Chondrocyte (in vitro differentiated cells): ENCODE measurements around the gene ITGA7. TPM values are rescaled to one million over a fixed set of nuclear protein-coding genes. Genes with fewer than 3 reads are reported as not detected.

Experiments
- DNase-seq: peaks from one replicate; pipeline ENCODE4 v3.0.0; 2021; ENCODE audit warnings: mixed read lengths, low spot score
- H3K27ac Mint-ChIP-seq: one replicate; pipeline ENCODE4 v1.8.0; 2021; ENCODE audit warnings: mild to moderate bottlenecking, moderate library complexity, mixed read lengths; ENCODE audit not compliant: unreplicated experiment
- H3K27me3 Mint-ChIP-seq: 2 replicates; pipeline ENCODE4 v1.8.0; 2021; ENCODE audit warnings: low read depth, mixed read lengths
- H3K36me3 Mint-ChIP-seq: 2 replicates; pipeline ENCODE4 v1.8.0; 2021; ENCODE audit warnings: low read depth, mixed read lengths
- H3K4me1 Mint-ChIP-seq: 2 replicates; pipeline ENCODE4 v1.8.0; 2021; ENCODE audit warnings: low read depth, mild to moderate bottlenecking, mixed read lengths
- H3K4me3 Mint-ChIP-seq: one replicate; pipeline ENCODE4 v1.8.0; 2021; ENCODE audit warnings: mild to moderate bottlenecking, moderate library complexity, mixed read lengths; ENCODE audit not compliant: unreplicated experiment
- H3K9me3 Mint-ChIP-seq: 2 replicates; pipeline ENCODE4 v1.8.0; 2021; ENCODE audit warnings: low read depth, mixed read lengths
- total RNA-seq: library from RNA; stranded (reverse); gene quantifications from 3 replicates; pipeline ENCODE4 v1.2.1, GENCODE V29; 2021
- TF ChIP-seq, protein P1 (sequence below): fragments of 200-600 bp; sonication (generic); IDR thresholded peaks from 2 replicates; pipeline ENCODE4 v1.5.0; 2021; ENCODE audit warnings: antibody characterized with exemption, mild to moderate bottlenecking, moderate library complexity

The ITGA7 gene
- total RNA-seq, 1 donor from 2014 or later: 31.6 TPM

DNA sequence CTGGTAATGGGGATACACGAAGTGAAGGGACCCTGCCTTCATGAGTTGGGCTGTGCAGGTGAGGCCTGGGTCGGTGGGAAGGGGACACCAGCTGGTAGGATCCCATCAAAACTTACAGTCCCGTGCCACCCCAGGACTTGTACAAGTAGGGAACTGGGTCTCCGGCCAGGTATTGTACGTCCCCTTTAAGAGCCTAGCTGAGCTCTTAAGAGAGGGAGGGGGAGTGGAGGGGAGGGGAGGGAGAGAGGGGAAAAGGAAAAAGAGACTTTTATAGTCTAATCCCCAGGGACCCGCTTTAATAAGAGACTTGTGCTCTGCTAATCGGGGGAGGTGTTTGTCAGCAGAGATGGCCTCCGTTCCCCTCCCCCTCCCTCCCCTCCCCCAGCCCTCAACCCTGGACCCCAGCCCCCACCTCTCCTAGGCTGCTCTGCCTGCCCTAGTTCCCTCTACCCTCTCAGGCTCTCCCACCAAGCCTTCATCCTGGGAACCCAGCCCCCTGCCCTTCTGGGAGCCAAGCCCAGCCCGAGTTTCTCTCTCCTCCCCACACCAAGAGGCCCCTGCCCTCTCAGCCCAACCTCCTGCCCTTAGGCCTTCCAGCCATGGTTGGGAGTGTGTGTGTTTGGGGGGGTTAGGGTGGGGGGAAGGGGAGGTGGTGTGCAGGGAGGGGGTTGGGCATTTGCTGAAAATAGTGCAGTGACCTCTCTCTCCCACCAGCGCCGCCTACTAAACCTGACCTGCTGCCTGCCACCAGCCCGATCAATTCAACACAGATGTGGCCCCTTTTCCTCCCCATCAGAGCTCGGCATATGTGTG is 37.9 kb upstream of the ITGA7 start:
- Mint-ChIP-seq H3K4me3 (peak overlapping the region; percentile 89), H3K27ac (peak overlapping the region; percentile 71), H3K4me1 (peaks cover 35% of the 10 kb centered on the region), H3K27me3 (no peaks in the 10 kb centered on the region), H3K9me3 (no peaks in the 10 kb centered on the region), H3K36me3 (peaks cover 7% of the 10 kb centered on the region)
- TF ChIP-seq, protein P1, sequence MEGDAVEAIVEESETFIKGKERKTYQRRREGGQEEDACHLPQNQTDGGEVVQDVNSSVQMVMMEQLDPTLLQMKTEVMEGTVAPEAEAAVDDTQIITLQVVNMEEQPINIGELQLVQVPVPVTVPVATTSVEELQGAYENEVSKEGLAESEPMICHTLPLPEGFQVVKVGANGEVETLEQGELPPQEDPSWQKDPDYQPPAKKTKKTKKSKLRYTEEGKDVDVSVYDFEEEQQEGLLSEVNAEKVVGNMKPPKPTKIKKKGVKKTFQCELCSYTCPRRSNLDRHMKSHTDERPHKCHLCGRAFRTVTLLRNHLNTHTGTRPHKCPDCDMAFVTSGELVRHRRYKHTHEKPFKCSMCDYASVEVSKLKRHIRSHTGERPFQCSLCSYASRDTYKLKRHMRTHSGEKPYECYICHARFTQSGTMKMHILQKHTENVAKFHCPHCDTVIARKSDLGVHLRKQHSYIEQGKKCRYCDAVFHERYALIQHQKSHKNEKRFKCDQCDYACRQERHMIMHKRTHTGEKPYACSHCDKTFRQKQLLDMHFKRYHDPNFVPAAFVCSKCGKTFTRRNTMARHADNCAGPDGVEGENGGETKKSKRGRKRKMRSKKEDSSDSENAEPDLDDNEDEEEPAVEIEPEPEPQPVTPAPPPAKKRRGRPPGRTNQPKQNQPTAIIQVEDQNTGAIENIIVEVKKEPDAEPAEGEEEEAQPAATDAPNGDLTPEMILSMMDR: no peak
- DNase-seq: no peak

DNA sequence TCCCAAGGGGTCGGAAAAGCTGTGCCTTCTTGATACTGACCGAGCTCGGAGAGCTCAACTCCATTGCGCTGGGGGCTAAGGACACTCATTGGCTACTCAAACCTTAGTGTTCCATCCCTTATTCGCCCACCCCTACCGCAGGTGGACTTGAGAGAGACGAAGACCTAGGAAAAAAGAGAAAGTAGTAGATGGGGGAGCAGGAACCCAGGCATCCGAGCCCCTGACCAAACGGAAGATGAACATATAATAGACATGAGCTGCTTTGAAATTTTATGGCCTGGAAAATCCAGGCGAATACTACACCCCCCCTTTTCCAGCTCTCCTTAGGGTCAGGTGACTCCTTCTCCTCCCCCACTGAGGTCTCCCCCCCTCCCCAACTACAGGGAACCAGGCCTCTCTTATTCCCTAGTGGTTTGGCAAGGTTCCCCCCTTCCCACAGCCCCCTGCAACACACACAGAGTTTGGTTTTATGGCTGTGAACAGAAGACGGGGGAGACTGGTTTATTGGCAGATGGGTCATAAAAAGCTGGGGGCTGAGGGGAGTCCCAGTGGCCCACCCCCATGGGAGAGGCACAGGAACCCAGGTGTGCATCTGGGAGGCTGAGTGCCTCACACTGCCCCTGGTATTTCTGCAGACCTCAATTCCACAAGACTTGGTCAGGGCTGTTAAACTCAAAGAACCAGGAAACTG is 36.8 kb upstream of the ITGA7 start:
- Mint-ChIP-seq H3K4me3 (peak overlapping the region; percentile 89), H3K36me3 (peaks cover 4% of the 10 kb centered on the region), H3K4me1 (peaks cover 35% of the 10 kb centered on the region), H3K27me3 (no peaks in the 10 kb centered on the region), H3K9me3 (no peaks in the 10 kb centered on the region), H3K27ac (peak overlapping the region; percentile 76)
- TF ChIP-seq, protein P1: no peak
- no peak for DNase-seq

DNA sequence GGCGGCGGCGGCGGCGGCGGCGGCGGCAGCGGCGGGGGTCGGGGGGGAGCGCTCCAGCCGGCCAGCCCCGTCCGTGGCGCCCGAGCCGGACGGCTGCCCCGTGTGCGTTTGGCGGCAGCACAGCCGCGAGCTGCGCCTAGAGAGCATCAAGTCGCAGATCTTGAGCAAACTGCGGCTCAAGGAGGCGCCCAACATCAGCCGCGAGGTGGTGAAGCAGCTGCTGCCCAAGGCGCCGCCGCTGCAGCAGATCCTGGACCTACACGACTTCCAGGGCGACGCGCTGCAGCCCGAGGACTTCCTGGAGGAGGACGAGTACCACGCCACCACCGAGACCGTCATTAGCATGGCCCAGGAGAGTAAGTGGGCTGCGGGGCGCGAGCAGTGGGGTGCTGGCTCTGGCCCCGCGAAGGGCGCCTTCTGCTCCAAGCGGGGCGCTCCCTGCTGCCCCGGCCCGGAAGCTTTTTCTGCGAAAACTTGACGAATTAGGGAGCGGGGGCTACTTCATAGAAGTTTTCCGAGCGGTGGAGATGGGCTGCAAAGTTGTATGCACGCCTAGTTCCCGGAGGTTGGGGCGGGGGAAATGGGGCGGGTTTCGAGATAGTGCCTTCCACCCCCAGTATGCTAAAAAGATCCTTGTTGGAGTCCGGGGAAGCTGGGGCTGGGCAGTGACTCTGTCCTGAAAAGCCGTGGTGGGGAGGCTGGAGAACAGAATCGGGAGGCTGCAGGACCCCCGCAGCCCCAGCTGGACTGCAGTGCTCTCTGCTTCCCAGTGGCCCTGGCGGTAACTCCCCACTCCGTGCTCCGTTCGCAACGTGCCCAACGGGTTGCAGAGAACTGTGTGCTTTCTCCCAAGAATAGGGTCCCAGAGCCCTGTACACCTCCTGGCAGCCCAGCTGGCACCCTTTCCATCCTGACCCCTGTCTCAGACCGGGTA is 36.0 kb upstream of the ITGA7 start:
- H3K4me1 Mint-ChIP-seq: peaks cover 35% of the 10 kb centered on the region
- H3K36me3 Mint-ChIP-seq: no peaks in the 10 kb centered on the region
- TF ChIP-seq, protein P1: peak; percentile 44
- H3K9me3 Mint-ChIP-seq: no peaks in the 10 kb centered on the region
- peak overlapping the region; percentile 76 for H3K27ac Mint-ChIP-seq
- H3K27me3 Mint-ChIP-seq: no peaks in the 10 kb centered on the region
- peak overlapping the region; percentile 89 for H3K4me3 Mint-ChIP-seq
- DNase-seq: no peak

DNA sequence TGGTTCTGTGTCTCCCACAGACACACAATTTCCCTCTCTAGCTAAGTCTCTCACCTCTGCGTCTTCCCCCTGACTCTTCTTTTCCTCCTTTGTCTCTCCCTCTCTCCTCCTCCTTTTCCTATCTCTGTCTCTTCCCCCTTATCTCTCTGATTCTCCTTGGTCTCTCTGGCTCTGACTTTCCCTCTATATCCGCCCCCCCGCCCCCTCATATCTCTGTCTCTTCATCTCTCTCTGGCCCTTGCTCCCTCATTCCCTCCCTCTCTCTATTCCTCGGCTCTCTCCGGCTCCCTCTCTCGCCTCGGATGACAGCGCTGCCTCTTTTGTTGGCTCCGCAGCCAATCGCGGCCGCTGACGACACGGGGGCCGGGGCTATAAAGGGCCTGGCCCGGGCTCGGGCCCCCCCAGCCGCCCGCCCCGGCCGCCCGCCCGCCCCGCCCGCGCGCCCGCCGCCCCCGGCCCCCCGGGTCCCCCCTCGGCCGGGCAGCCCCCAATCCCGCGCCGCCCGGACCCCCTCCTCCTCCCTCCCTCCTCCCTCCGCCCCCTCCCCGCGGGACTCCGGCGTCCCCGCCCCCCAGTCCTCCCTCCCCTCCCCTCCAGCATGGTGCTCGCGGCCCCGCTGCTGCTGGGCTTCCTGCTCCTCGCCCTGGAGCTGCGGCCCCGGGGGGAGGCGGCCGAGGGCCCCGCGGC is 35.2 kb upstream of the ITGA7 start, which contains the start of gene GDF11:
Gene GDF11 (plus strand): TSS at position 404 of the 687 bp plus-strand sequence. CDS start 195 bp downstream, at position 599.
- TF ChIP-seq, protein P1: no peak
- peaks cover 41% of the 10 kb centered on the region for H3K4me1 Mint-ChIP-seq
- no peak for DNase-seq
- H3K27me3 Mint-ChIP-seq: no peaks in the 10 kb centered on the region
- no peaks in the 10 kb centered on the region for H3K9me3 Mint-ChIP-seq
- peak within 1 kb of the TSS; percentile 89 for H3K27ac Mint-ChIP-seq
- H3K4me3 Mint-ChIP-seq: peak within 1 kb of the TSS; percentile 89
- no peaks in the 10 kb centered on the region for H3K36me3 Mint-ChIP-seq
